Measurements from ENCODE around the gene ITGB1.

GRCh38 chr10:32970910-32971309, 12.9 kb upstream of the ITGB1 start:
- TF ChIP-seq CTCF (IDR thresholded peaks at IDR 0.05): no peak
- no peak for TF ChIP-seq POLR2A (IDR thresholded peaks at IDR 0.05)

Data from lower leg skin (tissue), 3 donors.